Right lobe of liver (tissue), 4 donors: Measurements from ENCODE around the gene FAM180A.

Experiments used
- CTCF ChIP-seq, 4 donors: fragments of 200-600 bp in 3 of 4; fragments of 450-650 bp in 1 of 4; IDR thresholded peaks; one replicate each; pipeline versions ENCODE4 v1.5.1 to v1.8.0; 2016 to 2022; ENCODE audit warnings: antibody characterized with exemption in 4 of 4, mild to moderate bottlenecking in 2 of 4
- POLR2A ChIP-seq: fragments of 450-650 bp; IDR thresholded peaks from one replicate; pipeline ENCODE4 v1.6.1; 2017; ENCODE audit warnings: antibody characterized with exemption, mild to moderate bottlenecking
- donor health status: DM: no; HTN: no; CAD: no.
- donor health status: DM: no; HTN: no; CAD: no.
- donor health status: DM: no; HTN: yes; CAD: no.

GRCh38 chr7:135745703-135746312 lies 2.8 kb downstream of the FAM180A start:
- TF ChIP-seq CTCF (IDR thresholded peaks at IDR 0.05): no peak
- TF ChIP-seq POLR2A: peak; percentile 11
